ENCODE results near the gene MTIF2. TPM values are rescaled to one million over a fixed set of nuclear protein-coding genes. Genes with fewer than 3 reads are reported as not detected.
A peak's percentile ranks its signal among the peaks of the same experiment; 100 is the strongest.
"Not testable (repeated sequence)": the region's sequence is repeated elsewhere in the genome, so short reads cannot be mapped to it uniquely, and the experiment has no call there.

MTIF2 gene
- total and polyA plus RNA-seq, 9 of the 15 experiments (the other 6 are each of a cell fraction or from before 2014, with no cell fraction given) = 58.7 to 143 (median 105) TPM

GRCh38 chr2:55274346-55274745 lies 5.3 kb upstream of the MTIF2 start:
- BruUV-seq (replicated peaks); in situ Hi-C loops (cut with MboI); H3K4me1 ChIP-seq (replicated peaks in 1 of 2; ENCODE audit: control insufficient read depth in 2 of 2, insufficient read depth in 2 of 2, low read length in 2 of 2); ATAC-seq; H3K36me3 ChIP-seq (ENCODE audit: control insufficient read depth, insufficient read depth, low read length); H3K9ac ChIP-seq (ENCODE audit: insufficient read depth in 1 of 2, low read depth in 2 of 2, low read length in 2 of 2); H3K4me2 ChIP-seq (ENCODE audit: insufficient read depth, low read length); H3K4me3 ChIP-seq; H3K9me1 ChIP-seq (ENCODE audit: control insufficient read depth, insufficient read depth, low read length); H3K27me3 ChIP-seq (ENCODE audit: control insufficient read depth in 2 of 2, insufficient read depth in 2 of 2, low read length in 2 of 2); intact Hi-C loops (cut with micrococcal nuclease); POLR2A ChIA-PET; DNase-seq (ENCODE audit: extremely low read depth in 1 of 4, low spot score in 3 of 4); H4K20me1 ChIP-seq (replicated peaks; ENCODE audit: control insufficient read depth, insufficient read depth, low read length); H3K27ac ChIP-seq (ENCODE audit: extremely low read depth, low read depth, low read length); H3K79me2 ChIP-seq (ENCODE audit: control insufficient read depth, insufficient read depth, low read length); H2AFZ ChIP-seq (ENCODE audit: low read depth, low read length); FAIRE-seq; CTCF ChIA-PET (ENCODE audit: low intra/inter-chr PET ratio); H3K9me3 ChIP-seq (replicated peaks; ENCODE audit: control insufficient read depth, insufficient read depth, low read depth, low read length): not testable (repeated sequence)
- 78% methylated on average over 1 of the region's 2 CpGs for WGBS (ENCODE audit: insufficient coverage, low coverage, missing lambda C conversion rate)
- TF ChIP-seq KDM1A (IDR thresholded peaks at IDR 0.05) = peak; percentile 10 to 21; a peak in 1 of 4 replicates

- H3K36me3 ChIP-seq (ENCODE audit: control insufficient read depth, insufficient read depth, low read length) = peaks cover 33% of the 10 kb centered on the region; the same call in 2 of the 3 replicates
- DNase-seq (ENCODE audit: extremely low read depth in 1 of 4, low spot score in 3 of 4) = peak in 2 of 4 experiments; percentile 17 to 35
- intact Hi-C loops (cut with micrococcal nuclease) (loop anchor here (1.0 to 5.0 kb wide), 2 partner anchors 12 to 148 kb away; partner anchors contain the start of gene CCDC88A), in situ Hi-C loops (cut with MboI) (no loop called here)
- TSS peak; percentile 87 for BruUV-seq (replicated peaks)
- H3K79me2 ChIP-seq (ENCODE audit: control insufficient read depth, insufficient read depth, low read length) = peaks cover 22% of the 10 kb centered on the region
- peaks cover 7 to 8% of the 10 kb centered on the region in 2 experiments; a peak in 3 of 5 replicates for H3K4me1 ChIP-seq (replicated peaks in 1 of 2; ENCODE audit: control insufficient read depth in 2 of 2, insufficient read depth in 2 of 2, low read length in 2 of 2)
- no peaks in the 10 kb centered on the region for H3K9me1 ChIP-seq (ENCODE audit: control insufficient read depth, insufficient read depth, low read length)
- peak overlapping the region; percentile 91 for H3K27ac ChIP-seq (ENCODE audit: extremely low read depth, low read depth, low read length)
- ChIA-PET CTCF (ENCODE audit: low intra/inter-chr PET ratio) (no interaction called here), POLR2A (interaction anchor here (0.6 to 1.6 kb wide), 5 partner anchors 11 to 180 kb away, joined by 3 to 7 read pairs (median 3); partner anchors contain the start of gene CCDC88A)
- H3K4me2 ChIP-seq (ENCODE audit: insufficient read depth, low read length) = peak overlapping the region; percentile 99
- peak; percentile 36 for ATAC-seq
- H3K27me3 ChIP-seq (ENCODE audit: control insufficient read depth in 2 of 2, insufficient read depth in 2 of 2, low read length in 2 of 2) = no peaks in the 10 kb centered on the region
- no peaks in the 10 kb centered on the region for H4K20me1 ChIP-seq (replicated peaks; ENCODE audit: control insufficient read depth, insufficient read depth, low read length)
- H2AFZ ChIP-seq (ENCODE audit: low read depth, low read length) = peak overlapping the region; percentile 100
- 14% methylated on average over 7 of the region's 7 CpGs for WGBS (ENCODE audit: insufficient coverage, low coverage, missing lambda C conversion rate)
- peak overlapping the region; percentile 71 for H3K4me3 ChIP-seq
- no peaks in the 10 kb centered on the region for H3K9me3 ChIP-seq (replicated peaks; ENCODE audit: control insufficient read depth, insufficient read depth, low read depth, low read length)
- peak overlapping the region; percentile 91 to 98 for H3K9ac ChIP-seq (ENCODE audit: insufficient read depth in 1 of 2, low read depth in 2 of 2, low read length in 2 of 2)
- FAIRE-seq = peak; percentile 54
- TF ChIP-seq ZMIZ1 (IDR thresholded peaks at IDR 0.05; ENCODE audit: low read depth in 2 of 2, low read length in 2 of 2) (no peak), ZNF512 (tag; IDR thresholded peaks at IDR 0.05) (peak; percentile 97), ZZZ3 (IDR thresholded peaks at IDR 0.05) (0 out of 2 replicates have a peak, but pooled peaks have one; percentile 1), ZKSCAN8 (CRISPR knock-in tag; IDR thresholded peaks at IDR 0.05) (0 out of 2 replicates have a peak, but pooled peaks have one; percentile 14), NR2C2 (CRISPR knock-in tag; IDR thresholded peaks at IDR 0.05) (0 out of 2 replicates have a peak, but pooled peaks have one; percentile 41), NR2C2 (tag; IDR thresholded peaks at IDR 0.05) (no peak; the same call in 1 of the 2 replicates), ZNF639 (CRISPR knock-in tag; conservative IDR thresholded peaks at IDR 0.05 in 1 of 2, IDR thresholded peaks at IDR 0.05 in 1 of 2) (no peak)
These were observed 587 bp upstream of the MTIF2 start for GRCh38 chr2:55269645-55269990.
